Measurements from ENCODE around the gene AGPAT3.

AGPAT3 gene

GRCh38 chr21:43865540-43866259 is 677 bp downstream of the AGPAT3 start:
- no peak for DNase-seq

- peak; percentile 62 for DNase-seq
Measured at GRCh38 chr21:43866260-43866629, 1.2 kb downstream of the AGPAT3 start.

GRCh38 chr21:43866659-43867331 is 1.8 kb downstream of the AGPAT3 start:
- no peak for DNase-seq

GRCh38 chr21:43867332-43867703 is 2.3 kb downstream of the AGPAT3 start:
- DNase-seq = no peak

- DNase-seq = no peak
Measured at GRCh38 chr21:43867948-43868347, 2.9 kb downstream of the AGPAT3 start.

- no peak for DNase-seq
Measured at GRCh38 chr21:43868461-43868860, 3.4 kb downstream of the AGPAT3 start.

- DNase-seq = no peak
Measured at GRCh38 chr21:43869486-43870325, 4.7 kb downstream of the AGPAT3 start.

GRCh38 chr21:43871487-43871886 is 6.5 kb downstream of the AGPAT3 start:
- no peak for DNase-seq

GRCh38 chr21:43872531-43873197 is 7.6 kb downstream of the AGPAT3 start:
- no peak for DNase-seq

- DNase-seq = no peak
Measured at GRCh38 chr21:43873673-43874072, 8.7 kb downstream of the AGPAT3 start.

GRCh38 chr21:43874085-43874805 is 9.2 kb downstream of the AGPAT3 start:
- DNase-seq = no peak

GRCh38 chr21:43876605-43877004 is 11.6 kb downstream of the AGPAT3 start:
- DNase-seq = no peak

- DNase-seq = no peak
Measured at GRCh38 chr21:43877936-43878575, 13.0 kb downstream of the AGPAT3 start.

- no peak for DNase-seq
Measured at GRCh38 chr21:43879348-43880110, 14.5 kb downstream of the AGPAT3 start.

GRCh38 chr21:43880111-43880985 is 15.3 kb downstream of the AGPAT3 start:
- DNase-seq = no peak

- DNase-seq = no peak
Measured at GRCh38 chr21:43881283-43881682, 16.3 kb downstream of the AGPAT3 start.

GRCh38 chr21:43881935-43882334 is 16.9 kb downstream of the AGPAT3 start:
- no peak for DNase-seq

GRCh38 chr21:43882952-43883545 is 18.0 kb downstream of the AGPAT3 start:
- DNase-seq = no peak

- DNase-seq = no peak
Measured at GRCh38 chr21:43884012-43884860, 19.2 kb downstream of the AGPAT3 start.

All from left hindlimb (tissue), 1 donor.